Type B pancreatic cell (in vitro differentiated cells): ENCODE measurements around the gene UPK1A. TPM values are rescaled to one million over a fixed set of nuclear protein-coding genes. Genes with fewer than 3 reads are reported as not detected.

ENCODE experiments used
- DNase-seq: peaks from one replicate; pipeline ENCODE4 v3.0.0; 2021; ENCODE audit warnings: mixed read lengths; ENCODE audit not compliant: unreplicated experiment; ENCODE audit errors: extremely low spot score
- H3K27ac Mint-ChIP-seq: 2 replicates; pipeline ENCODE4 v1.8.0; 2021; ENCODE audit warnings: mild to moderate bottlenecking, mixed read lengths
- H3K27me3 Mint-ChIP-seq: 2 replicates; pipeline ENCODE4 v1.8.0; 2021; ENCODE audit warnings: mixed read lengths
- H3K36me3 Mint-ChIP-seq: 2 replicates; pipeline ENCODE4 v1.8.0; 2021; ENCODE audit warnings: mixed read lengths
- H3K4me1 Mint-ChIP-seq: one replicate; pipeline ENCODE4 v1.8.0; 2021; ENCODE audit warnings: mixed read lengths; ENCODE audit not compliant: unreplicated experiment
- H3K4me3 Mint-ChIP-seq: 2 replicates; pipeline ENCODE4 v1.8.0; 2021; ENCODE audit warnings: mild to moderate bottlenecking, mixed read lengths
- H3K9me3 Mint-ChIP-seq: 2 replicates; pipeline ENCODE4 v1.8.0; 2021; ENCODE audit warnings: mixed read lengths
- CTCF ChIP-seq: fragments of 200-600 bp; sonication (generic); conservative IDR thresholded peaks from 2 replicates; pipeline ENCODE4 v1.5.0; 2021; ENCODE audit warnings: antibody characterized with exemption, mild to moderate bottlenecking
- total RNA-seq: library from RNA; stranded (reverse); gene quantifications from 2 replicates; pipeline ENCODE4 v1.2.1, GENCODE V29; 2021; ENCODE audit warnings: low replicate concordance

The UPK1A gene
- total RNA-seq, 1 donor from 2014 or later, result 4.4 TPM

GRCh38 chr19:35641515-35642151 lies 24.7 kb upstream of the UPK1A start, which contains the start of gene ETV2:
TSS of gene ETV2 (plus strand) at chr19:35641745. CDS start at chr19:35642461, 716 bp downstream.
- no peaks in the 10 kb centered on the region for H3K36me3 Mint-ChIP-seq
- peak within 1 kb of the TSS; percentile 23 for H3K27ac Mint-ChIP-seq
- H3K4me1 Mint-ChIP-seq, result peaks cover 18% of the 10 kb centered on the region
- no peaks in the 10 kb centered on the region for H3K9me3 Mint-ChIP-seq
- peaks cover 2% of the 10 kb centered on the region for H3K27me3 Mint-ChIP-seq
- TF ChIP-seq CTCF, result no peak
- H3K4me3 Mint-ChIP-seq, result peak within 1 kb of the TSS; percentile 63
- DNase-seq, result no peak

DNA sequence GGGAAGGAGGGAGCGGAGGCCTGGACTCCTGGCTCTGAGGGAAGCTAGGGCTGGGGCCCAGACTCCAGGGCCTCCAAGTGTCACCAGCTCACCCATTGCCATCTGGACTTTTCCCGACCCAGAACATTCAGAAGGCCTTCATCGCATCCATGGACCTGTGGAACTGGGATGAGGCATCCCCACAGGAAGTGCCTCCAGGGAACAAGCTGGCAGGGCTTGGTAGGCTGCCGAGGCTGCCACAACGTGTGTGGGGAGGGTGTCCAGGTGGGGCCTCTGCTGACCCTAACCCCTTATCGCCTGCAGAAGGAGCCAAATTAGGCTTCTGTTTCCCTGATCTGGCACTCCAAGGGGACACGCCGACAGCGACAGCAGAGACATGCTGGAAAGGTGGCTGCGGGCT lies 24.0 kb upstream of the UPK1A start:
- H3K9me3 Mint-ChIP-seq, result no peaks in the 10 kb centered on the region
- peak overlapping the region; percentile 60 for H3K4me3 Mint-ChIP-seq
- H3K36me3 Mint-ChIP-seq, result no peaks in the 10 kb centered on the region
- no peak for DNase-seq
- H3K27ac Mint-ChIP-seq, result no peak overlapping the region
- H3K27me3 Mint-ChIP-seq, result peaks cover 2% of the 10 kb centered on the region
- H3K4me1 Mint-ChIP-seq, result peaks cover 19% of the 10 kb centered on the region
- no peak for TF ChIP-seq CTCF

- Mint-ChIP-seq H3K27me3 (peaks cover 2% of the 10 kb centered on the region), H3K27ac (no peak overlapping the region), H3K4me1 (peaks cover 19% of the 10 kb centered on the region), H3K9me3 (no peaks in the 10 kb centered on the region), H3K4me3 (peak overlapping the region; percentile 90), H3K36me3 (no peaks in the 10 kb centered on the region)
- DNase-seq, result no peak
- TF ChIP-seq CTCF, result no peak
Measured at GRCh38 chr19:35642798-35643254, 23.5 kb upstream of the UPK1A start.

DNA sequence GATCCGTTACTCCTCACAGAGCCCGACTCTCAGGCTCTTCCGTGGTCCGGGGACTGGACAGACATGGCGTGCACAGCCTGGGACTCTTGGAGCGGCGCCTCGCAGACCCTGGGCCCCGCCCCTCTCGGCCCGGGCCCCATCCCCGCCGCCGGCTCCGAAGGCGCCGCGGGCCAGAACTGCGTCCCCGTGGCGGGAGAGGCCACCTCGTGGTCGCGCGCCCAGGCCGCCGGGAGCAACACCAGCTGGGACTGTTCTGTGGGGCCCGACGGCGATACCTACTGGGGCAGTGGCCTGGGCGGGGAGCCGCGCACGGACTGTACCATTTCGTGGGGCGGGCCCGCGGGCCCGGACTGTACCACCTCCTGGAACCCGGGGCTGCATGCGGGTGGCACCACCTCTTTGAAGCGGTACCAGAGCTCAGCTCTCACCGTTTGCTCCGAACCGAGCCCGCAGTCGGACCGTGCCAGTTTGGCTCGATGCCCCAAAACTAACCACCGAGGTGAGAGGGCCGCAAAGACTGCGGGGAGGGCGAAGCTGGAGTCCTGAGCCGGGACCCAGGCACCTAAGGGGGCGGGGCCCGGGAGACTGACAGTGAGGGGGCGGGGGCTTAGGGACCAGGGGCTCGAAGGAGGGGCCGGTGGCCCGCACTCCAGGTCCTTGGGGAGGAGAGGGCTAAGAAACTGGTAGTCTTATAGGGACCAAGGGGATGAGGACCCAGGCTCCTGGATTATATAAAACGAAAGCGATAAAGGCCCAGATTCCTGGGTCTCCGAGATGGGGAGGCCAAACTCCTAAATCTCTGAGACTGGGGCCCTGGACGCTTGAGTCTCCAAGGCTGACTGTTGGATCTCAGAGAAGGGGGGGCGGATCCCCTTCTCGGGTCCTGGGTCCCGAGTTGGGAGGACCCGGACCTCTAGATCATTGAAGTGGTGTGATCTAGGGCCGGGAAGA lies 22.8 kb upstream of the UPK1A start:
- Mint-ChIP-seq H3K4me3 (peak overlapping the region; percentile 90), H3K9me3 (no peaks in the 10 kb centered on the region), H3K27me3 (peaks cover 2% of the 10 kb centered on the region), H3K36me3 (no peaks in the 10 kb centered on the region), H3K27ac (peak overlapping the region; percentile 86), H3K4me1 (peaks cover 19% of the 10 kb centered on the region)
- no peak for TF ChIP-seq CTCF
- peak; percentile 87 for DNase-seq

- peak; percentile 93 for DNase-seq
- H3K9me3 Mint-ChIP-seq, result no peaks in the 10 kb centered on the region
Measured at GRCh38 chr19:35644206-35644986, 21.9 kb upstream of the UPK1A start.

More at GRCh38 chr19:35644206-35644986, 21.9 kb upstream of the UPK1A start:
- H3K27me3 Mint-ChIP-seq, result peaks cover 2% of the 10 kb centered on the region
- no peak for TF ChIP-seq CTCF
- peak overlapping the region; percentile 90 for H3K4me3 Mint-ChIP-seq
- no peaks in the 10 kb centered on the region for H3K36me3 Mint-ChIP-seq
- peak overlapping the region; percentile 86 for H3K27ac Mint-ChIP-seq
- peaks cover 19% of the 10 kb centered on the region for H3K4me1 Mint-ChIP-seq
